Neural cell (in vitro differentiated cells): ENCODE measurements around the gene PAPOLG. TPM values are rescaled to one million over a fixed set of nuclear protein-coding genes. Genes with fewer than 3 reads are reported as not detected.

Experiments used
- H2AFZ ChIP-seq: fragments of 200-600, 300-800 bp; sonication (generic), shearing (Covaris generic); 2 replicates; pipeline ENCODE4 v1.6.0; 2014; ENCODE audit warnings: low read depth, mild to moderate bottlenecking, antibody characterized with exemption, low read length, moderate library complexity
- H3F3A ChIP-seq: fragments of 200-600 bp; shearing (Covaris generic); 2 replicates; pipeline ENCODE4 v1.6.1; 2016; ENCODE audit warnings: mild to moderate bottlenecking, moderate library complexity, mixed read lengths, antibody characterized with exemption, low read length; ENCODE audit not compliant: insufficient read depth, poor library complexity, severe bottlenecking
- H3K27ac ChIP-seq: fragments of 200-600, 300-800 bp; sonication (generic), shearing (Covaris generic); 2 replicates; pipeline ENCODE4 v1.5.1; 2014; ENCODE audit warnings: mild to moderate bottlenecking, low read length, moderate library complexity
- H3K27me3 ChIP-seq: fragments of 300-800, 200-600 bp; sonication (generic), shearing (Covaris generic); 2 replicates; pipeline ENCODE4 v1.6.0; 2014; ENCODE audit warnings: mild to moderate bottlenecking, low read depth, low read length, moderate library complexity; ENCODE audit not compliant: insufficient read depth
- H3K36me3 ChIP-seq: fragments of 300-800, 200-600 bp; sonication (generic), shearing (Covaris generic); 2 replicates; pipeline ENCODE4 v1.5.1; 2014; ENCODE audit warnings: mild to moderate bottlenecking, antibody characterized with exemption, low read length, moderate library complexity; ENCODE audit not compliant: insufficient read depth
- H3K4me2 ChIP-seq: fragments of 300-800, 200-600 bp; sonication (generic), shearing (Covaris generic); 2 replicates; pipeline ENCODE4 v1.6.0; 2014; ENCODE audit warnings: mild to moderate bottlenecking, low read length
- H3K4me3 ChIP-seq: fragments of 300-800, 200-600 bp; sonication (generic), shearing (Covaris generic); 2 replicates; pipeline ENCODE4 v1.5.1; 2014; ENCODE audit warnings: mild to moderate bottlenecking, low read length, moderate library complexity
- H3K79me2 ChIP-seq: fragments of 200-600 bp; shearing (Covaris generic); replicated peaks from 2 replicates; pipeline ENCODE4 v1.6.0; 2014; ENCODE audit warnings: mild to moderate bottlenecking, low read length, moderate library complexity; ENCODE audit not compliant: insufficient read depth
- H3K9ac ChIP-seq: fragments of 300-800, 200-600 bp; sonication (generic), shearing (Covaris generic); 2 replicates; pipeline ENCODE4 v1.6.1; 2016; ENCODE audit warnings: mild to moderate bottlenecking, low read length, mixed read lengths
- H3K9me2 ChIP-seq: fragments of 200-600 bp; shearing (Covaris generic); 2 replicates; pipeline ENCODE4 v1.6.1; 2016; ENCODE audit warnings: mild to moderate bottlenecking, low read length, mixed read lengths; ENCODE audit not compliant: insufficient read depth
- H3K9me3 ChIP-seq: fragments of 200-600, 300-800 bp; sonication (generic), shearing (Covaris generic); 2 replicates; pipeline ENCODE4 v1.6.1; 2016; ENCODE audit warnings: mild to moderate bottlenecking, mixed run types, low read length, moderate library complexity, mixed read lengths
- H4K20me1 ChIP-seq: fragments of 200-600 bp; shearing (Covaris generic); 2 replicates; pipeline ENCODE4 v1.6.1; 2016; ENCODE audit warnings: mild to moderate bottlenecking, mixed run types; ENCODE audit not compliant: insufficient read depth
- CTCF ChIP-seq: fragments of 450-650 bp; IDR thresholded peaks from 2 replicates; pipeline ENCODE4 v1.5.1; 2014; ENCODE audit warnings: antibody characterized with exemption, mild to moderate bottlenecking, moderate library complexity; ENCODE audit not compliant: poor library complexity, severe bottlenecking
- EP300 ChIP-seq: fragments of 450-650 bp; conservative IDR thresholded peaks from 2 replicates; pipeline ENCODE4 v1.6.1; 2014; ENCODE audit warnings: antibody characterized with exemption, mild to moderate bottlenecking, moderate library complexity; ENCODE audit not compliant: poor library complexity, severe bottlenecking
- EZH2 ChIP-seq: fragments of 200-600, 300-800 bp; shearing (Covaris generic), sonication (generic); IDR thresholded peaks from 2 replicates; pipeline ENCODE4 v1.6.1; 2014; ENCODE audit warnings: antibody characterized with exemption, low read length, borderline replicate concordance, mild to moderate bottlenecking; ENCODE audit not compliant: insufficient read depth, poor library complexity, severe bottlenecking
- MXI1 ChIP-seq: fragments of 450-650 bp; conservative IDR thresholded peaks from 2 replicates; pipeline ENCODE4 v1.6.1; 2014; ENCODE audit warnings: antibody characterized with exemption, mild to moderate bottlenecking; ENCODE audit not compliant: poor library complexity, severe bottlenecking
- POLR2AphosphoS5 ChIP-seq: IDR thresholded peaks from 2 replicates; pipeline ENCODE4 v1.6.1; 2012
- RAD21 ChIP-seq: fragments of 450-650 bp; conservative IDR thresholded peaks from 2 replicates; pipeline ENCODE4 v1.6.1; 2014; ENCODE audit warnings: antibody characterized with exemption, mild to moderate bottlenecking, moderate library complexity
- REST ChIP-seq: IDR thresholded peaks from 2 replicates; pipeline ENCODE4 v1.6.1; 2012; ENCODE audit warnings: borderline replicate concordance
- SMC3 ChIP-seq: fragments of 450-650 bp; conservative IDR thresholded peaks from 2 replicates; pipeline ENCODE4 v1.6.1; 2014; ENCODE audit warnings: antibody characterized with exemption, mild to moderate bottlenecking, moderate library complexity; ENCODE audit not compliant: poor library complexity
- TAF1 ChIP-seq: IDR thresholded peaks from 2 replicates; pipeline ENCODE4 v1.6.1; 2012; ENCODE audit warnings: low read depth
- polyA plus RNA-seq: library from polyadenylated mRNA; depleted of rRNA; stranded (reverse); fragments of >200 nt; gene quantifications from 2 replicates; pipeline ENCODE4 v1.2.3, GENCODE V29; 2014

The PAPOLG gene
- polyA plus RNA-seq, 1 donor from 2014 or later, result 31.2 TPM

DNA sequence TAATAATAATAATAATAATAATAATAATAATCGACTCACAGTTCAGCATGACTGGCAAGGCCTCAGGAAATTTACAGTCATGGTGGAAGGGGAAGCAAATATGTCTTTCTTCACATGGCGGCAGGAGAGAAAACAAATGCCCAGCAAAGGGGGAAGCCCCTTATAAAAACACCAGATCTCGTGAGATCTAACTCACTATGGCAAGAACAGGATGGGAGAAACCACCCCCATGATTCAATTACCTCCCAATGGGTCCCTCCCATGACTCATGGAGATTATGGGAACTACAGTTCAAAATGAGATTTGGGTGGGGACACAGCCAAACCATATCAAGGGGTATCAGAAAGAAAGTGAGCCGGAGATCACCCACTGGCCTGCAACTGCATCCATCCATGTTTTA, 40.5 kb upstream of the PAPOLG start:
- H2AFZ ChIP-seq, result no peak overlapping the region
- no peak overlapping the region for H3K9ac ChIP-seq
- no peaks in the 10 kb centered on the region for H3K36me3 ChIP-seq

DNA sequence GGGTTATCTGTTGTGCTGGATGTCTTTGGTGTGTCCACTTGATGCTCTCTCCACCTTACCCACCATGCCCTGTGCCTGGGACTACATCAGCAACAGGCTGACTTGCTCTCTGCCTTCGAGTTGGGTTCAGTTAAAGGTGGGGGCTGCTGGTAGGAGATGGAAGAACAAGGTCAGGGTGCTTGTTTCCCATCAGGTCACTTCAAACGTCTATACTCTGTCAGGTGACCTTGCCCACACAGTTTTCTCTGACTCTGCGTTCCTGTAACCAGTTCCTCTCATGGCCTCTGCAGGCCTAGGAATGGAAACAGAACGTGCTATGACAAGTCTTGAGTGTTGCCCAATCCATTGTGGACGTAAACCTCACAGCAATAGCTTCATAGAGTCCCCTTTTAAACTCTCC, 38.4 kb upstream of the PAPOLG start:
- no peaks in the 10 kb centered on the region for H3K27me3 ChIP-seq
- no peak overlapping the region for H3K4me3 ChIP-seq
- no peak overlapping the region for H2AFZ ChIP-seq
- H3K4me2 ChIP-seq, result no peak overlapping the region
- no peaks in the 10 kb centered on the region for H3K9me2 ChIP-seq
- no peak overlapping the region for H3K27ac ChIP-seq
- no peaks in the 10 kb centered on the region for H3K36me3 ChIP-seq
- H3K9ac ChIP-seq, result no peak overlapping the region
- no peaks in the 10 kb centered on the region for H3K9me3 ChIP-seq
- TF ChIP-seq SMC3, result no peak
- TF ChIP-seq REST, result no peak
- TF ChIP-seq TAF1, result no peak
- TF ChIP-seq POLR2AphosphoS5, result no peak
- no peak for TF ChIP-seq RAD21
- no peak for TF ChIP-seq EZH2
- no peak for TF ChIP-seq MXI1
- TF ChIP-seq EP300, result no peak
- no peak for TF ChIP-seq CTCF
- no peaks in the 10 kb centered on the region for H3F3A ChIP-seq
- no peaks in the 10 kb centered on the region for H3K79me2 ChIP-seq
- no peaks in the 10 kb centered on the region for H4K20me1 ChIP-seq

More for the DNA sequence above, 40.5 kb upstream of the PAPOLG start:
- Histone ChIP-seq H4K20me1 (no peaks in the 10 kb centered on the region), H3K9me2 (no peaks in the 10 kb centered on the region), H3K27me3 (no peaks in the 10 kb centered on the region), H3F3A (no peaks in the 10 kb centered on the region), H3K79me2 (no peaks in the 10 kb centered on the region), H3K27ac (no peak overlapping the region), H3K4me2 (no peak overlapping the region), H3K9me3 (no peaks in the 10 kb centered on the region), H3K4me3 (no peak overlapping the region)
- TF ChIP-seq CTCF, result no peak
- no peak for TF ChIP-seq TAF1
- TF ChIP-seq POLR2AphosphoS5, result no peak
- TF ChIP-seq REST, result no peak
